ENCODE data around the gene SAMD5. TPM values are rescaled to one million over a fixed set of nuclear protein-coding genes. Genes with fewer than 3 reads are reported as not detected.

The SAMD5 gene
- polyA plus RNA-seq (2012; ENCODE audit: insufficient read length, low read depth), result 14.7 TPM

DNA sequence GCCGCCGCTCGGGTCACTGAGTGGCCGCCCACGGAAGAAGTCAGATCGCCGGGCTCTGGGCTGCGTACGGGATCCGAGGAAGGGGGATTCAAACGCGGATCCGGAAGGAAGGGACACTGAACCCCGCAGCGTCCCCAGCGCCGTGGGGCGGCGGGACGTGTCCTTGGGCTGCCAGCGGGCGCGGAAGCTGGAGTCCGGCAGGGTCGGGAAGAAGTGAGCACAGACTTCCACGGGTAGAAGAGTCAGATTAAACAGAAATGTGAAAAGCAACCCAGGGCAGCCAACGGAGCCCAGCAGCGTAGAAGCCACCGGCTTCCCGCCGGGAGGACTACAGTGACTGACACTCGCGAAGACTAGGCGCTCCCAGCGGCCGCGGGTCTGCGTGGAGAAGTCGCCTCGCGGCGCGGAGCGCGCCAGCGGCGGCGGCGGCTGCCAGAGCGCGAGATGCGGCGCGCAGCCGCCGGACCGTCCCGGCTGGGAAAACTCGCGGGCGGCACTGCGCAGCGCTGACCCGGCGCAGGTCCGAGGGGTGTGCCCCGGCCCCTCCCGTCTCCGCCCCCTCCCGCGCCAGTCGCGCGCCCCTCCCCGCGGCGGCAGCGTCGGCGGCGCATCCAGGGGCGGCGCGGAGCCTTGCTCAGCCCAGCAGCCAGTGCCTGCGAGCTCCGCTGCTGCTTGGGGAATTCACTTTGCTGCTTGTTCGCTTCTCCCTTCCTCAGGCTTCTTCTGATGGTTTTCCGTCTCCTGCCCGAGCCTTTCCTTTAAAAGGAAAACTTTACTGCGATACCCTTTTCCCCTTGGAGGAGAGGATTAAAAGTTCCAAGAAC, at the start of gene SAMD5:
SAMD5 (plus strand) TSS at position 649 of the 824 bp plus-strand sequence. CDS start 239 bp downstream, outside the sequence.
- TF ChIP-seq REST (IDR thresholded peaks at IDR 0.05; ENCODE audit: insufficient read depth in 1 of 2, low read depth in 2 of 2, low read length in 2 of 2), result peak in 1 of 2 experiments; percentile 43; a peak in 1 of 4 replicates
- peak; percentile 61 for TF ChIP-seq FOXP2 (optimal IDR thresholded peaks at IDR 0.05; ENCODE audit: borderline replicate concordance, extremely low read depth, extremely low read length, insufficient read depth)
- TF ChIP-seq SIN3A (IDR thresholded peaks at IDR 0.05; ENCODE audit: borderline replicate concordance, insufficient read depth, low read length), result 0 out of 2 replicates have a peak, but pooled peaks have one; percentile 41
- 0 out of 2 replicates have a peak, but pooled peaks have one; percentile 47 for TF ChIP-seq TAF1 (IDR thresholded peaks at IDR 0.05; ENCODE audit: borderline replicate concordance, insufficient read depth, low read length)
- TF ChIP-seq POLR2AphosphoS5 (IDR thresholded peaks at IDR 0.05; ENCODE audit: low read depth, low read length), result peak; percentile 33; the same call in 1 of the 2 replicates

- no peak for TF ChIP-seq SIN3A (IDR thresholded peaks at IDR 0.05; ENCODE audit: borderline replicate concordance, insufficient read depth, low read length)
- no peak for TF ChIP-seq TAF1 (IDR thresholded peaks at IDR 0.05; ENCODE audit: borderline replicate concordance, insufficient read depth, low read length)
- TF ChIP-seq FOXP2 (optimal IDR thresholded peaks at IDR 0.05; ENCODE audit: borderline replicate concordance, extremely low read depth, extremely low read length, insufficient read depth), result no peak
- TF ChIP-seq POLR2AphosphoS5 (IDR thresholded peaks at IDR 0.05; ENCODE audit: low read depth, low read length), result no peak
- TF ChIP-seq REST (IDR thresholded peaks at IDR 0.05; ENCODE audit: insufficient read depth in 1 of 2, low read depth in 2 of 2, low read length in 2 of 2), result no peak
These were observed 48.7 kb upstream of the SAMD5 start for GRCh38 chr6:147459780-147460179.

- TF ChIP-seq POLR2AphosphoS5 (IDR thresholded peaks at IDR 0.05; ENCODE audit: low read depth, low read length) (no peak), FOXP2 (optimal IDR thresholded peaks at IDR 0.05; ENCODE audit: borderline replicate concordance, extremely low read depth, extremely low read length, insufficient read depth) (no peak), REST (IDR thresholded peaks at IDR 0.05; ENCODE audit: insufficient read depth in 1 of 2, low read depth in 2 of 2, low read length in 2 of 2) (no peak), SIN3A (IDR thresholded peaks at IDR 0.05; ENCODE audit: borderline replicate concordance, insufficient read depth, low read length) (no peak), TAF1 (IDR thresholded peaks at IDR 0.05; ENCODE audit: borderline replicate concordance, insufficient read depth, low read length) (no peak)
These were observed 44.8 kb upstream of the SAMD5 start for GRCh38 chr6:147463651-147464050.

DNA sequence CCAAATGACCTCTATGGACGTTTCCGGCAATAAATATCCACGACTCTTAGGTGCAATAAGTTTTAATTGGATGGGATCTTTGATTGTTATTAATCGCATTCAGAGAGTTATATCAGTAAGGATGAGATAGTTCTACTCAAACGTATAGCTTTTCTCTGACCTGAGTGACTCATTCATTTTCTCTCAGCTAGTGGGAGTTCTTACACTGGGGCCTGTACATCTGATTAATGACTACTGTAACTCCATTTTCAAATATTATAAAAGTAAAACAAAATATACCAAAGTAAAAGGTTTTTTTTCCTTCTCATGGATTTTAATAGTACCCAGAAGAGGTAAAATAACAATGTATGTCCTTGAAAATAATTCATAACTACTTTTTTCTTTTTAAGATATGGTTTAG, 41.1 kb upstream of the SAMD5 start:
- no peak for TF ChIP-seq FOXP2 (optimal IDR thresholded peaks at IDR 0.05; ENCODE audit: borderline replicate concordance, extremely low read depth, extremely low read length, insufficient read depth)
- TF ChIP-seq SIN3A (IDR thresholded peaks at IDR 0.05; ENCODE audit: borderline replicate concordance, insufficient read depth, low read length), result no peak
- no peak for TF ChIP-seq REST (IDR thresholded peaks at IDR 0.05; ENCODE audit: insufficient read depth in 1 of 2, low read depth in 2 of 2, low read length in 2 of 2)
- TF ChIP-seq TAF1 (IDR thresholded peaks at IDR 0.05; ENCODE audit: borderline replicate concordance, insufficient read depth, low read length), result no peak
- TF ChIP-seq POLR2AphosphoS5 (IDR thresholded peaks at IDR 0.05; ENCODE audit: low read depth, low read length), result no peak
